HG02884 (cell line): Measurements from ENCODE around the gene ITPR2.
"Not testable (repeated sequence)": the region's sequence is repeated elsewhere in the genome, so short reads cannot be mapped to it uniquely, and the experiment has no call there.

Source experiments
- ATAC-seq: cut with Tn5 transposase; IDR thresholded peaks from one replicate; pipeline ENCODE4 v1.9.1; 2021; ENCODE audit warnings: mild to moderate bottlenecking, moderate library complexity; ENCODE audit not compliant: unreplicated experiment

ITPR2 gene

GRCh38 chr12:26473291-26473690, 359.7 kb downstream of the ITPR2 start:
- ATAC-seq, result peak; percentile 87

GRCh38 chr12:26471560-26471959, 361.4 kb downstream of the ITPR2 start:
- ATAC-seq, result peak; percentile 79

- ATAC-seq, result no peak
These were observed 363.4 kb downstream of the ITPR2 start for GRCh38 chr12:26469421-26470180.

GRCh38 chr12:26467351-26467750, 365.6 kb downstream of the ITPR2 start:
- ATAC-seq, result no peak

GRCh38 chr12:26466726-26467125, 366.3 kb downstream of the ITPR2 start:
- ATAC-seq, result no peak

GRCh38 chr12:26465419-26466097, 367.4 kb downstream of the ITPR2 start:
- ATAC-seq, result no peak

GRCh38 chr12:26461776-26462175, 371.2 kb downstream of the ITPR2 start:
- peak; percentile 59 for ATAC-seq

- ATAC-seq, result no peak
These were observed 372.6 kb downstream of the ITPR2 start for GRCh38 chr12:26460361-26460760.

GRCh38 chr12:26455936-26456574, 376.9 kb downstream of the ITPR2 start:
- ATAC-seq, result no peak

- no peak for ATAC-seq
These were observed 379.7 kb downstream of the ITPR2 start for GRCh38 chr12:26453246-26453645.

- ATAC-seq, result no peak
These were observed 380.5 kb downstream of the ITPR2 start for GRCh38 chr12:26452511-26452910.

- no peak for ATAC-seq
These were observed 381.2 kb downstream of the ITPR2 start for GRCh38 chr12:26451763-26452162.

GRCh38 chr12:26445909-26446308, 387.1 kb downstream of the ITPR2 start:
- no peak for ATAC-seq

GRCh38 chr12:26443309-26443708, 389.7 kb downstream of the ITPR2 start:
- no peak for ATAC-seq

- ATAC-seq, result no peak
These were observed 391.6 kb downstream of the ITPR2 start for GRCh38 chr12:26441434-26441833.

GRCh38 chr12:26435069-26435404, 398.0 kb downstream of the ITPR2 start:
- no peak for ATAC-seq

GRCh38 chr12:26434299-26435068, 398.5 kb downstream of the ITPR2 start:
- no peak for ATAC-seq

- ATAC-seq, result not testable (repeated sequence)
These were observed 399.3 kb downstream of the ITPR2 start for GRCh38 chr12:26433701-26434100.

GRCh38 chr12:26431211-26431610, 401.8 kb downstream of the ITPR2 start:
- ATAC-seq, result no peak

GRCh38 chr12:26430596-26430995, 402.4 kb downstream of the ITPR2 start:
- not testable (repeated sequence) for ATAC-seq

GRCh38 chr12:26429070-26429691, 403.8 kb downstream of the ITPR2 start:
- no peak for ATAC-seq
